Measurements from ENCODE around the gene TATDN3.

Gene TATDN3

GRCh38 chr1:212791676-212792395 lies at the start of gene TATDN3, which contains the start of gene NSL1:
Gene TATDN3 (plus strand): TSS chr1:212791894. CDS start chr1:212791922, 28 bp downstream.
Gene NSL1 (minus strand): TSS chr1:212791777. CDS start chr1:212791763, 14 bp downstream.
- TF ChIP-seq CTCF (IDR thresholded peaks at IDR 0.05; ENCODE audit: control insufficient read depth, insufficient read depth, low read depth, low read length, missing control alignments): no peak
- peak within 1 kb of the TSS; percentile 87 for H3K4me3 ChIP-seq (ENCODE audit: control insufficient read depth, low read depth, low read length)
- DNase-seq (ENCODE audit: low read depth): peak; percentile 86

- DNase-seq (ENCODE audit: low read depth): no peak
- no peak overlapping the region for H3K4me3 ChIP-seq (ENCODE audit: control insufficient read depth, low read depth, low read length)
- TF ChIP-seq CTCF (IDR thresholded peaks at IDR 0.05; ENCODE audit: control insufficient read depth, insufficient read depth, low read depth, low read length, missing control alignments): no peak
Observed at GRCh38 chr1:212743901-212744475, 47.7 kb upstream of the TATDN3 start.

GRCh38 chr1:212745303-212745702 lies 46.4 kb upstream of the TATDN3 start:
- no peak overlapping the region for H3K4me3 ChIP-seq (ENCODE audit: control insufficient read depth, low read depth, low read length)
- no peak for TF ChIP-seq CTCF (IDR thresholded peaks at IDR 0.05; ENCODE audit: control insufficient read depth, insufficient read depth, low read depth, low read length, missing control alignments)
- no peak for DNase-seq (ENCODE audit: low read depth)

- DNase-seq (ENCODE audit: low read depth): no peak
- no peak for TF ChIP-seq CTCF (IDR thresholded peaks at IDR 0.05; ENCODE audit: control insufficient read depth, insufficient read depth, low read depth, low read length, missing control alignments)
- H3K4me3 ChIP-seq (ENCODE audit: control insufficient read depth, low read depth, low read length): no peak overlapping the region
Observed at GRCh38 chr1:212746546-212746945, 45.1 kb upstream of the TATDN3 start.

- peak; percentile 80 for TF ChIP-seq CTCF (IDR thresholded peaks at IDR 0.05; ENCODE audit: control insufficient read depth, insufficient read depth, low read depth, low read length, missing control alignments)
- no peak overlapping the region for H3K4me3 ChIP-seq (ENCODE audit: control insufficient read depth, low read depth, low read length)
- peak; percentile 48 for DNase-seq (ENCODE audit: low read depth)
Observed at GRCh38 chr1:212749821-212750535, 41.7 kb upstream of the TATDN3 start.

- DNase-seq (ENCODE audit: low read depth): peak; percentile 11
- H3K4me3 ChIP-seq (ENCODE audit: control insufficient read depth, low read depth, low read length): peak overlapping the region; percentile 38
- TF ChIP-seq CTCF (IDR thresholded peaks at IDR 0.05; ENCODE audit: control insufficient read depth, insufficient read depth, low read depth, low read length, missing control alignments): no peak
Observed at GRCh38 chr1:212752252-212752933, 39.3 kb upstream of the TATDN3 start.

Data from AG09309 (cell line).